Nephron (organoid): ENCODE measurements around the gene ABCC3.

Experiments
- H3K27ac Mint-ChIP-seq, 3 experiments: 2 replicates each; pipeline ENCODE4 v1.8.0; 2020; ENCODE audit warnings: mixed read lengths in 3 of 3, mild to moderate bottlenecking in 2 of 3, moderate library complexity in 1 of 3
- H3K27me3 Mint-ChIP-seq: 2 replicates; pipeline ENCODE4 v1.8.0; 2021; ENCODE audit warnings: low read depth, mild to moderate bottlenecking, moderate library complexity, mixed read lengths
- H3K36me3 Mint-ChIP-seq: 2 replicates; pipeline ENCODE4 v1.8.0; 2020; ENCODE audit warnings: low read depth, mixed read lengths
- H3K4me1 Mint-ChIP-seq: 2 replicates; pipeline ENCODE4 v1.8.0; 2020; ENCODE audit warnings: mixed read lengths
- H3K4me3 Mint-ChIP-seq, 3 experiments: 2 replicates each; pipeline ENCODE4 v1.8.0; 2020; ENCODE audit warnings: mild to moderate bottlenecking in 3 of 3, mixed read lengths in 3 of 3, moderate library complexity in 2 of 3
- H3K9me3 Mint-ChIP-seq: 2 replicates; pipeline ENCODE4 v1.8.0; 2020; ENCODE audit warnings: mixed read lengths
- CTCF ChIP-seq, 3 experiments: fragments of 200-600 bp; sonication (generic); IDR thresholded peaks; one replicate each; pipeline ENCODE4 v1.5.0; 2021; ENCODE audit warnings: antibody characterized with exemption in 3 of 3; ENCODE audit not compliant: unreplicated experiment in 3 of 3

Gene ABCC3, protein sequence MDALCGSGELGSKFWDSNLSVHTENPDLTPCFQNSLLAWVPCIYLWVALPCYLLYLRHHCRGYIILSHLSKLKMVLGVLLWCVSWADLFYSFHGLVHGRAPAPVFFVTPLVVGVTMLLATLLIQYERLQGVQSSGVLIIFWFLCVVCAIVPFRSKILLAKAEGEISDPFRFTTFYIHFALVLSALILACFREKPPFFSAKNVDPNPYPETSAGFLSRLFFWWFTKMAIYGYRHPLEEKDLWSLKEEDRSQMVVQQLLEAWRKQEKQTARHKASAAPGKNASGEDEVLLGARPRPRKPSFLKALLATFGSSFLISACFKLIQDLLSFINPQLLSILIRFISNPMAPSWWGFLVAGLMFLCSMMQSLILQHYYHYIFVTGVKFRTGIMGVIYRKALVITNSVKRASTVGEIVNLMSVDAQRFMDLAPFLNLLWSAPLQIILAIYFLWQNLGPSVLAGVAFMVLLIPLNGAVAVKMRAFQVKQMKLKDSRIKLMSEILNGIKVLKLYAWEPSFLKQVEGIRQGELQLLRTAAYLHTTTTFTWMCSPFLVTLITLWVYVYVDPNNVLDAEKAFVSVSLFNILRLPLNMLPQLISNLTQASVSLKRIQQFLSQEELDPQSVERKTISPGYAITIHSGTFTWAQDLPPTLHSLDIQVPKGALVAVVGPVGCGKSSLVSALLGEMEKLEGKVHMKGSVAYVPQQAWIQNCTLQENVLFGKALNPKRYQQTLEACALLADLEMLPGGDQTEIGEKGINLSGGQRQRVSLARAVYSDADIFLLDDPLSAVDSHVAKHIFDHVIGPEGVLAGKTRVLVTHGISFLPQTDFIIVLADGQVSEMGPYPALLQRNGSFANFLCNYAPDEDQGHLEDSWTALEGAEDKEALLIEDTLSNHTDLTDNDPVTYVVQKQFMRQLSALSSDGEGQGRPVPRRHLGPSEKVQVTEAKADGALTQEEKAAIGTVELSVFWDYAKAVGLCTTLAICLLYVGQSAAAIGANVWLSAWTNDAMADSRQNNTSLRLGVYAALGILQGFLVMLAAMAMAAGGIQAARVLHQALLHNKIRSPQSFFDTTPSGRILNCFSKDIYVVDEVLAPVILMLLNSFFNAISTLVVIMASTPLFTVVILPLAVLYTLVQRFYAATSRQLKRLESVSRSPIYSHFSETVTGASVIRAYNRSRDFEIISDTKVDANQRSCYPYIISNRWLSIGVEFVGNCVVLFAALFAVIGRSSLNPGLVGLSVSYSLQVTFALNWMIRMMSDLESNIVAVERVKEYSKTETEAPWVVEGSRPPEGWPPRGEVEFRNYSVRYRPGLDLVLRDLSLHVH (N-terminal part only)

DNA sequence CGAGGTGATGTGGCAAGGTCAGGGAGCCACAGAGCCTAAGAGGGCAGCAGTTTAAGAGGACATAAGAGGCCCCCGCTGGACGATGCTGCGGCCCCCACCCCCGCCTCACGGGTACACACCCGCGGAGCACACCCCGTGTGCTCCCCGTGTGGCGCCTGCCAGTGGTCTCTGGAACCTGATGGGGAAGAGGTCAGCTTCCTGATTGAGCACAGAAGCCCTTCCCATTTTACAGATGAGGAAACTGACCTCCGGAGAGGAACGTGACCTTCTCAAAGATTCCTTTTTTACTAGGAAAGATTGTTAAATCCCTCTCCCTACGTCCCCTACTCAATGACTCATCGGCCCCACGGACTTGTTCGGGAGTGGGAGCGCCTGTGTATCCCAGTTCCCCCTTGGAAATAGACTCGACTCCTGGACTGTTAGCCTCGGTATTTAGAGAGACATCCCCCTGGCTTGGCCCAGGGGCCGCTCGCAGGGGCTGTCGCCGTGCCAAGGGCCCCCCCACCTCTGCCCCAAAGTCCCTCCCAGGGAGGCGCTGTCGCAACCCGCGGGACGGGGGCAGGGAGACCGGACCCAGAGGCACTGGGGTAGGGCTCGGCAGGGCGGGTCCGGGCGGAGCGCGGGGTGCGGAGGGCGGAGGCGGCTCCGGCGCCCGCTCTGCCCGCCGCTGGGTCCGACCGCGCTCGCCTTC is at the start of gene ABCC3:
ABCC3 (plus strand) TSS at position 658 of the 691 bp plus-strand sequence. CDS start 56 bp downstream, outside the sequence.
- no peaks in the 10 kb centered on the region for H3K9me3 Mint-ChIP-seq
- peaks cover 53% of the 10 kb centered on the region for H3K4me1 Mint-ChIP-seq
- no peak for TF ChIP-seq CTCF (IDR thresholded peaks at IDR 0.05; ENCODE audit: unreplicated experiment in 3 of 3)

GRCh38 chr17:50585346-50585745 is 49.3 kb upstream of the ABCC3 start:
- Mint-ChIP-seq H3K27me3 (peaks cover 7% of the 10 kb centered on the region), H3K4me1 (peaks cover 76% of the 10 kb centered on the region), H3K9me3 (no peaks in the 10 kb centered on the region), H3K4me3 (no peak overlapping the region), H3K27ac (peak overlapping the region in 2 of 3 experiments; percentile 72 to 93), H3K36me3 (peaks cover 17% of the 10 kb centered on the region)
- TF ChIP-seq CTCF (IDR thresholded peaks at IDR 0.05; ENCODE audit: unreplicated experiment in 3 of 3), result no peak

More for the DNA sequence above, at the start of gene ABCC3:
- Mint-ChIP-seq H3K36me3 (no peaks in the 10 kb centered on the region), H3K4me3 (peak within 1 kb of the TSS; percentile 20 to 46 (median 39)), H3K27ac (no peak within 1 kb of the TSS), H3K27me3 (peaks cover 81% of the 10 kb centered on the region)

GRCh38 chr17:50585891-50586290 is 48.8 kb upstream of the ABCC3 start:
- peaks cover 7% of the 10 kb centered on the region for H3K27me3 Mint-ChIP-seq

DNA sequence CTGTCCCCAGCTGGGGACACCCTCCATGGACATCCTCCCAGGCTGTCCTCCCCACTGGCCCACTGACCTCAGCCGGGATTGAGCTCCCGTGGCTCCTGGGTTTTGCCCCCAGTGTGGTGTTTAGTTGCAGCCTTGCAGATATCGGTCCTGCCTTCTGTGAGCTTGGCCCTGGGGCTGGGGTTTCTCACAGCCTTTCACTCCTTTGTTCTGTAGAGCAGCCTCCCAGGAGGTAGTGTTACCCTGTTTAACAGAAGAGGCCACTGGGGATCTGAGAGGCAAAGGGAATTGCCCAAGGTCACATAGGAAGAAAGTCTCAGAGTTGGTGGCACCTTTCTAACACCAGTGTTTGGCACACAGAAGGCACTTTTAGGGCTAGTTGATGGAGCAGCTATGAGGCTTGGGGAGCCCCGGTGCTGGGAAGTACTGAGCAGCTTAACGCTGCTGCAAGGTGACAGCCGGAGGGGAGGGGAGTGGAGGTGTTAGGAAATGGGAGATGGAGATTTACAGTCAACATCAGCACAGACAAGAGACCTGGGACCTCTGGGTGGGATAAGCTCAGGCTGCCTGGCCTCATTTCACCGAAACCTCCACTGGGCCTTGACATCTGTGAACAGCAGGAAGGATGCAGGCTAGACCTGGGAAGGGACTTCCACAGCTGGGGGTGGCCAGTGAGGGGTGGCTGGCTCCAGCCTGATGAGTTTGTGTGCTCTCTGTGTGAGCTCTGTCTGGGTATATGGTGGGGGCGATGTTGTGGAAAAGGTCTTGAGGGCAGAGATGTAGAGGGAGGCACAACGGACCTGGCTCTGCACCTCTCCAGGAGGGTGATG is 48.0 kb upstream of the ABCC3 start:
- Mint-ChIP-seq H3K27me3 (peaks cover 7% of the 10 kb centered on the region), H3K4me1 (peaks cover 89% of the 10 kb centered on the region), H3K36me3 (peaks cover 14% of the 10 kb centered on the region), H3K9me3 (no peaks in the 10 kb centered on the region), H3K27ac (peak overlapping the region; percentile 61 to 93 (median 67)), H3K4me3 (peak overlapping the region in 1 of 3 experiments; percentile 19)
- TF ChIP-seq CTCF (IDR thresholded peaks at IDR 0.05; ENCODE audit: unreplicated experiment in 3 of 3), result no peak

More at GRCh38 chr17:50585891-50586290, 48.8 kb upstream of the ABCC3 start:
- Mint-ChIP-seq H3K27ac (peak overlapping the region in 2 of 3 experiments; percentile 61 to 93), H3K36me3 (peaks cover 19% of the 10 kb centered on the region), H3K4me1 (peaks cover 81% of the 10 kb centered on the region), H3K4me3 (no peak overlapping the region), H3K9me3 (no peaks in the 10 kb centered on the region)
- no peak for TF ChIP-seq CTCF (IDR thresholded peaks at IDR 0.05; ENCODE audit: unreplicated experiment in 3 of 3)
